ENCODE data around the gene PSMF1.

GRCh38 chr20:1202762-1203504 is 84.5 kb downstream of the PSMF1 start, which contains the start of gene C20orf202:
- TF ChIP-seq POLR2AphosphoS5 (IDR thresholded peaks at IDR 0.05) (no peak), CTCF (IDR thresholded peaks at IDR 0.05) (no peak), EP300 (IDR thresholded peaks at IDR 0.05) (no peak), POLR2A (IDR thresholded peaks at IDR 0.05; ENCODE audit: low read depth) (no peak)
